Central memory CD4-positive, alpha-beta T cell (primary cell): ENCODE results near the gene SEMA4D.

Experiments used
- DNase-seq: peaks from one replicate; pipeline ENCODE4 v3.0.0; 2022

The SEMA4D gene

DNA sequence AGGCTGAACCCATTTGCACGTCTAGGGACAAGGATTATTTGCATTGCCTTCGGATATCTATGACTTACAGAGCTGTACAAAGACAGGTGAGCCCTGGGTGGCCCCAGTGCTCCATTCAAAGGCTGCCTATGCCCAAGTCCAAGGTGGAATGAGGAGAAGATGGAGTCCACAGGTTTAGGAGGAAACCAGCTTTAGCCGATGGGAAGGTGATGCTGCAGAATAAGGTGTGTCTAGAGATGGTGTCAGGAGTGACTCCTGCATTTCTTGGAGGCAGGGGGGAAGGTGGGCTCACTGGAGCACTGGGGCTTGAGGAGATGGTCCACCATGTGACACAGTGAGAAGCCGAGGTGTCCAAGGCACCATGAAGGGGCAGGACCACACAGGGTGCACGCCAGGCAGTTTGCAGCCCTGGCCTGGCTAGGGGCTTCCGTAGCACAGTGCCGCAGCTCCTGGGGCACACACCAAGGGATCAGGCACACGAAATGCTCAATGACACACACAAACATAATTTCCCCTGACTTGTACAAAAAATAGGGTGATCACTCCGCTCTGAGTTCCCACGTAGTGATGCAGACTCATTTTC, 32.1 kb downstream of the SEMA4D start:
- DNase-seq, result no peak

DNA sequence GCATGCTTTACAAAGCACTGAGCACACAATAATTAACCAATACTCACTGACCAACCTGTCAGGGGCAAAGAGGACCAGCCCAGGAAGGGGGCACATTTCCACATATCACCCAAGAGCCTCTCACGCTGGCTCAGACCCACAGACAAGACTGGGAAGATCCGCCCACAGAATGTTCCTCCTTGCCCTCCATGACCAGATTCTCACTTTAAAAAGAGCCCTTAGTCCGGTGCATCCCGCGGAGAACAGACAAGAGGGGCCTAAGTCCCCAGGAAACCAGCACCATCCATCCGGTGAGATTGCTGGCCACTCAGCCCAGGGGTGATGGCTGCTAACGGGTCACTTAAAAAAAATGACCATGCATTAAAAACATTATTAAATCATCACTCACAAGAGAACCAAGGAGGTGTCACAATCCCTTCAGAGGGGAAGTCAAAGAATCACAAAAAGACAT, 32.9 kb downstream of the SEMA4D start:
- DNase-seq, result no peak

DNA sequence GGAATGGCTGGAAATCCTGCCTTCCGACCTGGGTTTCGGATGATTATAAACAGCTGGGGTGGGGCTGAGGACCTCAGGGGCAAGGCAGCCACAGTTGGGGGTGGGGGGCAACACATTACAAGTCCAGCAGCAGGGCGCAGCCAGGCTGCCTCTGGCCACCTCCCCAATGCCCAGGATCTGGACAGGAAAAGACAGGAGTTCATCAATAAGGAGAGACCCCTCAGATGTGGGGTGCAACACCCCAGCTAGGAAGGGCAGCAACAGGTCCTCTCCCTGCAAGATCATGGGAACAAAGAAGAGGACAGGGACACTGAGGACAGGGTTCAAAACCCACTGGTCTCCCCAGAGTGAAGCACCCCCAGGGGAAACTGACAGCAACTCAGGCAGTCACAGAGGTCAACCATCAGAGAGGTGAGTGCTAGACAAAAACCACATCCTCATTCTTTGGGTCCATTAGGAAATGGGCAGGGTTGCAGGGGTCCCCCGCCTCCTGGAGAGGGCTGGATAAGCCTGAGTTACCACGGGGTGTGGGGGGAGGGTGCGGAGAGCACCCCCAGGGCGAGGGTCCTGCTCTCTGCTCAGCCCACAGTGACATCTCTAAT, 33.5 kb downstream of the SEMA4D start:
- no peak for DNase-seq

DNA sequence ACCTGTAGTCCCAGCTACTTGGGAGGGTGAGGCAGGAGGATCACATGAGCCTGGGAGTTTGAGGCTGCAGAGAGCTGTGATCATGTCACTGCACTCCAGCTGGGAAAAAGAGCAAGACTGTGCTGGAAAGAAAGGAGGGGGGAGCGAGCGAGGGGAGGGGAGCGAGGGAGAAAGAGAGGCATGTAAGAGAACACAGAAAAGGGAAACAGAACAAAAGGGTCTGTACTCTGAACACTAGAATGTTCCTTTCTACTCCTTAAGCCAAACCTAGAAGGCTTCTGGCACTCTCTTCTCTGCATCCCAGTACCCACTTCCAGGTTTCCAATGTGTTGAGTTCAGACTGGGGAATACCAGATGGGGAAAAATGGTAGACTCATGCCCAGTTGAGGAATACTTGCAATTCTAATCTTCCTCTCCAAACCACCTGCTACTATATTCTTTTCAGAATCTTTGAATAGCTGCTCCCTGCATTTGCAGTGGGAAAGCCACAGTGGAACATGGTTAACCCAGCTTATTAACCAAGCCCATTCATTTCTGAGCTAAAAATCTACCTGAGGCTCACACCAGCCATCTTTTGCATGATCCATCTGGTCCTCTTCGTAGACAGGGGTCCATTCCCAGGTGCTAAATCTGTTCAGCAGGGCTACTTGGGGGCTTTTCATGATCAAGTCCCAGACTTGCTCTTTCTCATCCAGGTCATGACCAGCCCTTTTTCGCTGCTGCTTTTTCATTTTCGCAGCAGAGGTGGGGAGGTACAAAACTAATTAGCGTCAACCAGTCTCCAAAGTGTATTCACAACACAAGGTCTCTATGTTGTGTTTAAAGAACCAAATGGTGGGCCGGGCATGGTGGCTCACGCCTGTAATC, 34.9 kb downstream of the SEMA4D start:
- DNase-seq, result no peak

DNA sequence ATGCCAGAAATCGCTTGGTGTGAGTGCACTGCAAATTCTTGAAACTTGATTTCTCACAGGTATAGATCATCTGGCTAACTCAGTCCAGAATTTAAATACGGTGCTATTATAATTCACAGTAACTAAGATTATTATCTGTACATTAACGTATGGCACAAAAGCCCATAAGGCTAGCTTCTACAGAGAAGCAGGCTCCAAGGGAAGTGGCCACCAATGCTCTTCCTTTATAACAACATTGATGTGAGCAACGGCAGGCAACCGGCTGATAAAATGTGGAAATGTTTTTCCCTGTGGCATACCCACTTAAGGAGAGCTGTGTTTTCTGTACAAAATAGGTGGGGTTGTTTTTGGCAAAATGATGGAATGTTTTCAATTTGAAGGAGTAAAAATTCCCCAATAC, 35.7 kb downstream of the SEMA4D start:
- DNase-seq, result no peak

DNA sequence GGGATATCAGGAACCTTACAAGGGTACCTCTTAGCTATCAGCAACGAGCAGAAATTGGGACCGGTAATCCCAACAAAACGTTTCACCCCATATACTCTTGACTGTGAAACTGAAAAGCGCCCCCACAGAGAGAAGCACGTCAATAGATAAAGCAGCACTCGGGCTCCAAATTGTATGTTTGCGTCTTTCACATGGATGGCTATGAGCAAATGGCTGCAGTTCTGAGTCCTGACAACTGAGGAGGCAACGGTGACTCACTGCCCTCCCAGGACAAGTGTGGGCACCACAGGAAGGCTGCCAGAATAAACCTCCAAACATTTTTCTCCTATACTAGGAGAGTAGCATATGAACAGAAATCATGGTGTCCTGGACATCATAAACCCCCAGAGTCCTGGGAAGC, 36.6 kb downstream of the SEMA4D start:
- no peak for DNase-seq

DNA sequence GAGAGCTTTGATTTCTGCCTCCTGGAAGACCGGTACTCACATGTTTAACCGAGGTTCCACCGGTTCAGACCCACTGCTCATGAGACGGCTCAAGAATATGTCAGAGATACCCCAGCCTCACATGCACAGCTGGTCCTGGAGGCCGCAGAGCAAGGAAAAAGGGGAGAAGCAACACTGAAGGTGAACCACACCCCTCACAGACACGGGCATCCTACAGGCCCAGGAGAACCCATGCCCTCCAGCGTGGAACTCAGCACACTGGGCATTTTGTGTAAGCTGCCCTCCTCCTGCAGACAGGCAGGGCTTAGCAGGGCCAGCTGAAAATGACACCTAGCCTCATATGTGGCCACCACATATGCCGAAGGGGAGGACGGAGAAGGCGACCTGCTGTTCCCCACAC, 37.4 kb downstream of the SEMA4D start:
- DNase-seq, result no peak

DNA sequence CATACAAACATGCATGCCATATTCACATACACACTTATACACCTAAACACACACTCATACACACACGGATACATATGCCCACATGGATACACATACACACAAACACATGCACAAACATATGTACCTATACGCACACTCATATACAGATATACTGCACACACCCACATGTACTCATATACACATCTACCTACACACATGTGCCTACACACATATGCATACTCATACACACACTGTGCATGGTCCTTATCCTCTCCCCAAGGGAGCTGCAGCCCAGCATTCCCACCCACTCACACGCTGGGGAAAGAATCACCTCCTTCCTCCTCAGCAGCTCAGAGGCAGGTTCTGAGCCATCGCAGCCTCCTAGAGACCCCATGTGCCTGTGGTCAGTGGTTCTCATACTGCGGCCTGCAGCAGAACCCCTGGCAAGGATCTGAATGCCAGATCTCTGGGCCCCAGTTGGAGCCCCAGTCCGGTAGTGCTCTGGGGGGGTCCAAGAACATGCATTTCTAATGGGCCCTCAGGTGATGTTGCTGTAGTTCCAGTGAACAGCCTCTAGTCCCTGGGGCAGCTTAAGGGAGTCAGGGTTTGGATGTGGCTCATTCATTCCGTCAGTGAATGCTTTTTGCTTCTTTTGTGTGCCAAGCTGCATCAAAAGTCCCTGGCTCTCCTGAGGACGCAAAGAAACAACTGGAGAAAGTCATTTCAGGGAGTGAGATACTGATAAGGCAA, 39.0 kb downstream of the SEMA4D start:
- no peak for DNase-seq

DNA sequence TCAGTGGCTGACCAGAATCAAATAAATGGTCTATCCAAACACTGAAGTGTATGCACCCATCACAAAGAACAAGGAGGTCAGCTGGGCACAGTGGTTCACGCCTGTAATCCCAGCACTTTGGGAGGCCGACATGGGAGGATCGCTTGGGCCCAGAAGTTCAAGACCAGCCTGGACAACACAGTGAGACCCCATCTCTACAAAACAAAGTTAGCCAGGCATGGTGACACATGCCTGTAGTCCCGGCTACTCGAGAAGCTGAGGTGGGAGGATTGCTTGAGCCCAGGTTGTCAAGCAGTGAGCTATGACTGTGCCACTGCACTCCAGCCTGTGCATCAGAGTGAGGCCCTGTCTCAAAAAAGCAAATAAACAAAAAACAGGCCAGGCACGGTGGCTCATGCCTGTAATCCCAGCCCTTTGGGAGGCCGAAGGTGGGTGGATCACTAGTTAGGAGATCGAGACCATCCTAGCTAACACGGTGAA, 40.5 kb downstream of the SEMA4D start:
- DNase-seq, result no peak

DNA sequence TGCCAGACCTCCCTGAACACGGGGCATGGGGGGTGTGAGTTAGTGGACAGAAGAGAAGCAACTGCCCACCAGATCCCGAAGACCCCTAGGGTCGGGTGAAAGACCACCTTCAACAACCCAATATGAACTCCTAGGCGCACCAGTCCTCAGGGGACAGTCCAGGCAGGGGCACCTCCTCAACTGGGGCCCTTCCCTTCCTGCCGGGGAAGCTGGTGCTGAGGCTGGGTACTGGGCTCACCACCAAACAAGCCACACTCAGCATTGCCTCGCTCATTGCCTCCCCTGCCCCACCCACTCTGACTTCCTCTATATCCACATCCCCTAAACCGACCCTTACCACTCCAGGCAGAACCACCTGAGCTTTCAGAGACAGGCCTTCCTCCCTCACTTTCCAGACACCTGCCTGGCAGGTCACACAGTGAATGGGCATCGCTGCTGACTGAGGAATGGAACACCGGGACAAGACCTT, 42.5 kb downstream of the SEMA4D start:
- peak; percentile 64 for DNase-seq

DNA sequence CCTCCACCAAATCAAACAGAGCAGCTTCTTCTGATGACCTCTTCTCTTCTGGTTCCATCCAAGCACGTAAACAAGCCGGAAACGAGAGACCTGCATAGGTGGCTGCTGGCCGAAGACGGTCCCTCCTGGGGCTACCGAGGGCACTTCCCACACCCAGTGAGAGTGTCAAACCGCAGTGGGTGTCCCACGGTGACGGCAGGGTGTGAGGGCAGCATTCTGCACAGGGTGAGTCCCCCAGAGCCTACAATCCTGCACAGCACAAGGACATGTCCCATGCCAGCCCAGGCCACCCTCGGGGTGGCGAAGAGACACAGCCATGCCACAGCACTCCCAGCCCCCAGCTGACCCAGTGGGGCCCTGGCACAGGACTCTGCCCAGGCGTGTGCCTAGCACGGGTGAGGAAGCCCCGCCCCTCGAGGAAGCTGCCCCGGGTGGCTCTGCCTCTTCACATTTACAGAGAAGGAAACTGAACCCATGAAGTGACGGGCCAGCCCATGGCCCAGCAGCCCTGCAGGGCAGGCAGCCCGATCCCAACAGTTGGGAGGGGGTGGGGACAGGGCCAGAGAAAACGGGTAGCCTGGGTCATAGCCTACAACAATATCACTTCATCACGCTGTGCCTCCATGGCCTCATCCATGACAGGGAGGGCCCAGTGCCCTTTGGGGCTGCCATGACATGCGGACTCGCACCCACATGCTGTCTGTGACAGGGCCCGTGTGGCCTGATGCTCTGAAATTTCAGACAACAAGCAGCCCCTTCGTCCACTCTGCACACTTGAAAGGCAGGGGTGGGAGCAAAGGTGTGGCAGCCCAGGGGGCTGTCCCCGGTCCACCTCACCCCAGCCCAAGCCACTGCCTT, 43.2 kb downstream of the SEMA4D start:
- no peak for DNase-seq

DNA sequence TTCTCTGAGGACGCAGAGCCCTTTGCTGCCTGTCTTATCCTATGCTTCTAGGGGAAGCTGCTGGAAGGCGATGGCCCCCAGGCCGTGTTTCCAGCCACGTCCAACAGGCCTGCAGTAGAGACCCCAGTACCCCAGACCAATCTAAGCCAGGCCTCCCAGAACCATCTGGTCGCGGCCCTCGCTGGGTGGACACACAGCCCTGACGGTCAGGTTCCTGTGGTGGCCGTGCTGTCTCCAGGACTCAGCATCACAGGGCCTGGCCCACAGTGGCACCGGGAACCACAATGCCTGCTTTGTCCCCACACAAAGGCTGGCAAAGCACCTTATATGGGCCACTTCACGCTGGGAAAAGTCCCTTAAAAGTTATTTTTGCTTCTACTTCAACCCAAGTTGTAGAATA, 44.5 kb downstream of the SEMA4D start:
- DNase-seq, result no peak

DNA sequence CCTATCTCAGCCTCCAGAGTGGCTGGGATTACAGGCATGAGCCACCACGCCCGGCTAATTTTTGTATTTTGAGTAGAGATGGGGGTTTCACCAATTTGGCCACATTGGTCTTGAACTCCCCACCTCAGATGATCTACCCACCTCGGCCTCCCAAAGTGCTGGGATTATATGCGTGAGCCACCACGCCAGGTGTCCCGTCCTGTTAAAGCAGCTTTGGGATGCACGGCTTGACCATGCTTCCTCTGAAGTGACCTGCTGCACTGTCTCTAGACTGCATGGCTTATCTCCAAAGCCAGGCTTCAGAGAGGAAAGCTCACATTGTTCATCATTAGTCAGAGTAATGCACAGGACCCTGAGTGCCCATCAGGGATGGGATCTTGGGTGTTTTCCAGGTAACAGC, 45.4 kb downstream of the SEMA4D start:
- no peak for DNase-seq

DNA sequence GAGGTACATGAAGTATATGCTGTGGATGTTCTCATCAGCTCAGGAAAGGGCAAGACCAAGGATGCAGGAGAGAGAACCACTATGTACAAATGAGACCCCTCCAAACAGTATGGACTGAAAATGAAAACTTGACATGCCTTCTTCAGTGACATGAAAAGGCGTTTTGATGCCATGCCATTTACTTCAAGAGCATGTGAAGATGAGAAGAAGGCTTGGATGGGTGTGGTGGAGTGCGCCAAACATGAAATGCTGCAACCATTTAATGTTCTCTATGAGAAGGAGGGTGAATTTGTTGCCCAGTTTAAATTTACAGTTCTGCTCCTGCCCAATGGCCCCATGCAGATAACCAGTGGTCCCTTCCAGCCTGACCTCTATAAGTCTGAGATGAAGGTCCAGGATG, 47.7 kb downstream of the SEMA4D start:
- DNase-seq, result no peak

DNA sequence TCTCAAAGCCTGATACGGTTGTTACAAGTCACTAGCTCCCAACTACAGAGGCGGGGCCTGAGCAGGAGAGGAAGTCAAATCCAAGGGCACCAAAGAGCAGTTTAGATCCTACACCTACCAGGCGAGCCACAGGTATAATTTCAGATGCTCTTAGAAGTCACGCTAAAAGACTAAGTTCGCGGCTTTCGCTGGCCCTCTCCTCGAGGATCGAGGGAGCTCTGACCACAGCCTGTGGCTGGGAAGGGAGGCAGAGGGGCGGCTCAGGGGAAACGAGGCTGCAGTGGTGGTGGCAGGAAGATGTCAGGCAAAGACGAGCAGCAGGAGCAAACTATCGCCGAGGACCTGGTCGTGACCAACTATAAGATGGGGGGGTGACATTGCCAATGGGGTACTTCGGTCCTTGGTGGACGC, 48.6 kb downstream of the SEMA4D start:
- DNase-seq, result no peak

DNA sequence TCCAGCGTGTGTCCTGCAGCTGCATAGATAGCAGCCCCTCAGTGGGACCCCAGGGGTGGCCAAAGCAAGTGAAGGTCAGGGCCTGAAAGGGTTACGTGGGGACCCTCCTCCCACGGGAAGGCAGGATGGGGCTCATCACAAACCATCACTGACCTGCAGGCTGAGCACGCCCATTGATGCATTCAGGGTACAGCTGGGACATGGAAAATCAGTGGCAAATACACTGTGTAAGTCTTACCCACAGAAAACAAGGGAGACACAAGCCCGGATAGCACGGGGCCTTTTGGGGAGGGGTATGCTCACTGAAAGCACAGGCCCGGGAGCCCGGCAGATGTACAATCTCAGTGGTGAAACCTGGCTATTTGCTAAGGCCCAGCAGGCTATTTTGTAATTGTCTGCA, 49.1 kb downstream of the SEMA4D start:
- no peak for DNase-seq

DNA sequence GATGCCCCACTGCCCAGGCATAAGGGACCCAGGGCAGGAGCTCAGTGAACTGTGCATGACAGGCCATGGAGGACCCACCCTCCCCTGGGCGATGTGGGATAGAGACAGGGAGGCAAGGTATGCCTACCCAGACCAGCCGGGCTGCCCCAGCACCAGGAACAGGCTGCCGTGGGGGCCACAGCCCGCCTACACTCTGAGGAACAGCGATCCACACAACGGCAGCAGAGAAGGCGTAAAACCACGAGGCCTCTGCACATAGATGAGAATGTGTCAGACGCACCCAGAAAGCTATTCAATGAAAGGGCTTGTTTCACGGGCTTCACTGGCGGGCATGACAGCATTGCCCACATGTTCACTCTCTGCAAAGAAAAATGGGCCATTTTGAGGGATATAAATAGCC, 49.5 kb downstream of the SEMA4D start:
- no peak for DNase-seq

DNA sequence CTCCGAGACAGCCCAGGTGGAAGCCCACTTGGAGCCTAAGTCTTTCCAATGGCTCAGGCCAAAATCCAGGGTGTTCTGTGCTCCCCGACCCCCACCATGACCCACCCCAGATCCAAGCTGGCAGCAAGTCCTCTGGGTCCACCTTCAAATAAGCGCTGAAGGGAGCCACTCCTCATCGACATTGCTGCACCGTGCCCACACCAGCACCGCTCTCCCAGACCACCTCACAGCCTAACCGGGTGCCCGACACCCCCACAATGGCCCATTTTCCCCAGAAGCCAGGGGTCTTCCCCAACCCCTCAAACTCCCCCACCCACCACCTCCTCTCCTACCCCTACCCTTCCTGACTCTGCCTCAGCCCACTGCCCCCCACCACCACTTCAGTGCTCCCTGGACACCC, 50.5 kb downstream of the SEMA4D start:
- no peak for DNase-seq

DNA sequence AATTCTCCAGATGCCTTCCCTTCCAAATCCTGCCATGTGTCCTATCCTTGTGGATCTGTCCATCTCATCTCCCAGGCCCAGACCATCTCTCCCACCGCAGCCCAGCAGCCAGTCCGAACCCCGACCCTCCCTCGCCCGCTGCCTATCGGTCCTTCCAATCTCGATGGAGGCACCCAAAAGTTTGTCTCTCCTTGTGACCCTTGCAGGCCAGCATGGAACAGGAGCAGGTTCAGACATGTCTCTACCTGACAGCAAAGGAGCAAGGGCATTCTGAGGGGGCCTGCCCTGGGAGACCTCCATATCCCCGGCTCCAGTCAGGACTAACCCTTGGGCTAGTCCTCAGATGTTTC, 51.0 kb downstream of the SEMA4D start:
- DNase-seq, result no peak

DNA sequence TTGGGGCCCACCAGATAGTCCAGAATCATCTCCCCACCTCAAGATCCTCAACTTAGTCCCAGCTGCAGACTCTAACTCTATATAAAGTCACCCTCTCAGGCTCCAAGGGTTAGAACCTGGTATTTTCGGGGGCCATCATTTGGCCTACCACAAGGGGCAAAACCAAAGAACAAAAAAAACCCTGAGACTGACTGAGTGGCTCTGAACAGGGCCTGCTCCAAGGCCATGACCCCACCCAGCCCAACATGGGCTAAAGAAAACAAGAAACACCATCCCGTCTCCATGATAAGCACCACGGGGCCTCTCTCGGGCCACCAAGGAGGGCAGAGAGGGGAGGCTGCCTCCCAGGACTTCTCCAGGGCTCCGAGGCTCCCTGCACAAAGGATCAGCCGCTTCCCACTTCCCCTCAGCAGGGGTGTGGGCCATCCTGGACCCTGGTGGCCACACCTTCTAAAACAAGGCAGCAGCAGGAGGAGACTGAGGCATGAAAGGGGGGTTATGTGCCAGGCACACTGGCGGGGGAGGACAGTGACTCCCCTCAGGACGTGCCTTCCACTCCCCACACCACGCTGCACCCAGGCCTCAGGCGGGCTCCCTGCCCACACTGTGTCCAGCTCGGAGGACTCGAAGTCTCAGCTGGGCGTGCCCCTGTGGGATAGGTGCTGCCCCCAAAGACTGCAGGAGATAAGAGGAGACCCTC, 51.5 kb downstream of the SEMA4D start:
- DNase-seq, result no peak

DNA sequence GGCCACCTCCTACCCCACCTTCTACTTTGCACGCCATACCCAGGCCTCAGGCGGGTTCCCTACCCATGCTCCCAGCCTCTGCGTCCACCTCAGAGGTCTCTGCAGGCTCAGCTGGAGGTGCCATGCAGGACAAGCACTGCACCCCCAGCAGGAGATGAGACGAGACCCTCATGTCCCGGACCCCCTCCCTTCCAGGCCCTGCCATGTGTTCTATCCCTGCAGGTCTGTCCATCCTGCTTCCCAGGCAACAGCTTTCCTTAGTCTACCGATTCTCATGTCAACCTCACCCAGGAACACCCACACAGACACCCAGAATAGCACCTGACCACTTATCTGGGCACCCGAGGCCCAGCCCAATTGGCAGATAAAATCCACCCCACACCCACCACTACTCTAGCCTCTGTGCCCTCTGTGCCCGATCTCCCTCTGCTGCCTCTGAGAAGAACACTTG, 52.1 kb downstream of the SEMA4D start:
- no peak for DNase-seq
